A172 (cell line): ENCODE measurements around the gene LVRN. TPM values are rescaled to one million over a fixed set of nuclear protein-coding genes. Genes with fewer than 3 reads are reported as not detected.

Source experiments
- DNase-seq: peaks from one replicate; pipeline ENCODE4 v3.0.0-alpha.2; 2015; ENCODE audit warnings: low spot score
- total RNA-seq: library from RNA; depleted of rRNA; stranded (reverse); fragments of >200 nt; shearing (Covaris generic); gene quantifications from 2 replicates; pipeline ENCODE4 v1.2.3, GENCODE V29; 2014

The LVRN gene
- total RNA-seq, 1 experiment from 2014 or later = 0.09 TPM

DNA sequence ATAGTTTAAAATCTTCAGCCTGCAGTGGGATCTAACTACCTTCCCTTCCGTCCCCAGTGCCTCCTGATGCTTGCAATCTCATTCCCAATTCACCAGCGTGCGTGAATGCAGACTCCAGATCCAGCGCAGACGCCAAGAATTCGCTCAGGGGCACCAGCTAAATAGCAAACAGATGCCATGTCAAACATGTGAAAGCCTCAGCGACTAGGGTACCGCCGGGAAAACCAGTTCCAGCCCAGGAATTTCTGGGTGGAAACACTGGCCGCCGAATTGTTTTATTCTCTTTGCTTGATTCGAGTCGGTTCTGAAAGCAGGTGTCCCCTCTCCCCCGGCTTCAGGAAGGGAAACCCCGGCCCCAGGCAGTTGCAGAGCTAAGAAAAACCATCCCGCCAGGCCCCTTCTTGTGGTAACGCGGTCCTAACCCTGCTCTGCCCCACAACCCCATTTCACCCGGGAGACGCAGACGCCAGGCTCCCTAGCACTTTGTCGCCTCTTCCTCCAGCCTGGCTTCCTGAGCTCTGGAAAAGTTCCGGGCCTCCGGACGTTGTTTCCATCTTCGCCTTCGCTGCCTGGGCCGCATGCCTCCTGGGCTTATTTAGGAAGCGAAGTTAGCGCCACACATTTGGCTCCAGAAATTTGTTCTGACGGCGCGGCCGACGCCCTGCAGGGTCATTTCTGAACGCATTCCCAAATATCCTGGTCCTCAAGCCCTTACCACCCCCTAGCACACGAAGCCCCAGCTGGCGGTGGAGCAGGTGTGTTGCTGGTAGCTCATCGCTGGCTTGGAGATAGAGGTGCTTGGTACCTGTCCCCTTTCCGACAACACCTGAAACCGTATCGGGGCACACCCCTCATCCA is 665 bp upstream of the LVRN start:
- no peak for DNase-seq

DNA sequence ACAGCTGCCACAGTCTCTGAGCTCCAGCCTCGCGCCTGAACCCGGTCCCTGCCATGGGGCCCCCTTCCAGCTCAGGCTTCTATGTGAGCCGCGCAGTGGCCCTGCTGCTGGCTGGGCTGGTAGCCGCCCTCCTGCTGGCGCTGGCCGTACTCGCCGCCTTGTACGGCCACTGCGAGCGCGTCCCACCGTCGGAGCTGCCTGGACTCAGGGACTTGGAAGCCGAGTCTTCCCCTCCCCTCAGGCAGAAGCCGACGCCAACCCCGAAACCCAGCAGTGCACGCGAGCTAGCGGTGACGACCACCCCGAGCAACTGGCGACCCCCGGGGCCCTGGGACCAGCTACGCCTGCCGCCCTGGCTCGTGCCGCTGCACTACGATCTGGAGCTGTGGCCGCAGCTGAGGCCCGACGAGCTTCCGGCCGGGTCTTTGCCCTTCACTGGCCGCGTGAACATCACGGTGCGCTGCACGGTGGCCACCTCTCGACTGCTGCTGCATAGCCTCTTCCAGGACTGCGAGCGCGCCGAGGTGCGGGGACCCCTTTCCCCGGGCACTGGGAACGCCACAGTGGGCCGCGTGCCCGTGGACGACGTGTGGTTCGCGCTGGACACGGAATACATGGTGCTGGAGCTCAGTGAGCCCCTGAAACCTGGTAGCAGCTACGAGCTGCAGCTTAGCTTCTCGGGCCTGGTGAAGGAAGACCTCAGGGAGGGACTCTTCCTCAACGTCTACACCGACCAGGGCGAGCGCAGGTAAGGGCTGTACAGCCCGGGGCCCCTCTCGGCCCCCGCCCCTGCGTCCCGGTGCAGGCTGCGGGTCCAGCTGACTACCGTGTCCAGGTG is 509 bp downstream of the LVRN start:
- DNase-seq = no peak

DNA sequence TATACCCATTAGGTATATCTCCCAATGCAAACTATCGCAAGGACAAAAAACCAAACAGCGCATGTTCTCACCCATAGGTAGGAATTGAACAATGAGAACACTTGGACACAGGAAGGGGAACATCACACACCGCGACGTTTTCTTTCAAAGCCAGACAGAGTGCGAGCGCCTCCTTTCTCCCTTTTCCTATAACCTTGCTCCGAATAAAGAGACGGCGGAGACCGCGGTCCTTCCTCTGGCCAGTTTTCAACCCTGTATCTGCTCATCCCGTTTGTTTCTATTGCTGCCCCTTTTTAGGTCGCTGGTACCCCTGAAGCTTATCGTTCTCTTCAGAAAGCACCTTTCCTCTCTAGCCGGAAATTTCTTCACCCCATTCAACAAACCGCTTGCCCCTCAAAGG is 1.3 kb downstream of the LVRN start:
- no peak for DNase-seq

DNA sequence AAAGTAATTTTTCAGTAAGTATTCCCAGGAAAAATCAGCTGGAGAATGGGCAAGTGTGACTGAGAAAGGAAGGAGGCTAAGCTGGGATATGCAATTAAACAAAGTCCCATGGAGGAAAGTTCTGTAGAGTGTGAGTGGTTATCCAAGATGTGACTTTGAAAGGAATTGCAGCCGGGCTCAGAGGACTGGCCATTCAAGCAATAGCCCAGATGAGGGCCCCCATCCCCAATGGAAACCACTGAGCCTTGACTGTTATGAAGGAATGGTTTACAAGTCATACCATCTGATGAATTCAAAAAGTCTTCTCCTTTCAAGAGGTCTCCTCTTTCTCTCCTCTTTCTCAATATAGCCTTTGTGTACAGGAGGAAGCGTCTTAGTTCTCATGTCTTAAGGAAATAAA is 6.5 kb downstream of the LVRN start:
- DNase-seq = no peak

DNA sequence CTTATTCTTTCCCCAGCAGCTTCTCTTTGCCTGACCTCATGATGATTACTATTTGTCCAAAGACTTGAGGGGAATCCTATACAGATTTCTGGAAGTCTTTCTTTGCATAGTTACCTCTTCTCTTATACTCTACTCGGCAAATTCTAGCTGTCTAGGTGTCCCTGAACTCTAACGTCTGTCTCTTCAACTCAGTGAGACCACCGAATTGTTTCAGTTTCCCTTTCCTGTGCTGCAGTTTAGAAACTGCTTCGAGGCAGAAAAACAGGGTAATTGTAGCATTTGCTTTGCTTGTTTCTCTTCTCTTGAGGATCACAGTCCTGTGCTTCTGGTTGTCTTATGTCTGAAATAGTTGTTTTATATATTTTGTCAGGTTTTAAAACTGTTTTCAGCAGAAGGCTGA is 14.8 kb downstream of the LVRN start:
- no peak for DNase-seq

DNA sequence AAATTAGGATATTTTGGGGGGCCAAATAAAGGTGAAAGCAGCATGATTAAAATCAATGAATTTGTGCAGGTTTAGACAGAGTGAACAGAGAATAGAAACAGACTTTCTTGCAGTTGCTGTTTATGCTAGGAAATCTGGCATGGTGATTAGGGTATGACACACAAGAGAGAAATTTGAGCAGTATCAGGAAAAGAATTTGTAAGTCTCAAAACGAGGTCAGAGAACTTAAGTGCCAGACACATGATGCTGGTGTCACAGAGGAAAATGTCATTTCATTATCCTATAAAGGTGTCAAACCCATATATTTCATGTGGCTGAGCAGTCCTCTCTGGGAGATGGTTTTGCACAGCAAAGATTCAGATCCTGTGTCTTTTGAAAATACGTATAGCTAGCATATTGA is 15.7 kb downstream of the LVRN start:
- DNase-seq = peak; percentile 91

DNA sequence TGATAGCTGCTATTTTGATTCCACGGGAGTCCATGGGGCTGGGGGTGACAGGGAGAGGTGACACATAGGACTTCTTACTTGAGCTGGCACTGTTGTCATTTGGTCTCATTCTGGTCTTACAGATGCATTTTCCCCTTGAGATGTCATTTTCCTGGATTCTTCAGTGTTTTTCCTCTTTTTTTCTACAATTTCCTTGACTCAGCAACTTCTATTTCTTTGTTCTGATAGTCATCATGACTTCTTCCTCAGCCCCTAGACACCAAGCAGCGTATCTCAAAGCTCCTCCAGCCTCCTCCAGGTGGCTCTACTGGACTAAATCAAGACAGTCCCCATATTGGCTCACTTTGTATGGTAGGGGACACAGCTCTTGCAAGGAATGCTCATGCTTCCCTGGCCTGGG is 16.5 kb downstream of the LVRN start:
- no peak for DNase-seq

DNA sequence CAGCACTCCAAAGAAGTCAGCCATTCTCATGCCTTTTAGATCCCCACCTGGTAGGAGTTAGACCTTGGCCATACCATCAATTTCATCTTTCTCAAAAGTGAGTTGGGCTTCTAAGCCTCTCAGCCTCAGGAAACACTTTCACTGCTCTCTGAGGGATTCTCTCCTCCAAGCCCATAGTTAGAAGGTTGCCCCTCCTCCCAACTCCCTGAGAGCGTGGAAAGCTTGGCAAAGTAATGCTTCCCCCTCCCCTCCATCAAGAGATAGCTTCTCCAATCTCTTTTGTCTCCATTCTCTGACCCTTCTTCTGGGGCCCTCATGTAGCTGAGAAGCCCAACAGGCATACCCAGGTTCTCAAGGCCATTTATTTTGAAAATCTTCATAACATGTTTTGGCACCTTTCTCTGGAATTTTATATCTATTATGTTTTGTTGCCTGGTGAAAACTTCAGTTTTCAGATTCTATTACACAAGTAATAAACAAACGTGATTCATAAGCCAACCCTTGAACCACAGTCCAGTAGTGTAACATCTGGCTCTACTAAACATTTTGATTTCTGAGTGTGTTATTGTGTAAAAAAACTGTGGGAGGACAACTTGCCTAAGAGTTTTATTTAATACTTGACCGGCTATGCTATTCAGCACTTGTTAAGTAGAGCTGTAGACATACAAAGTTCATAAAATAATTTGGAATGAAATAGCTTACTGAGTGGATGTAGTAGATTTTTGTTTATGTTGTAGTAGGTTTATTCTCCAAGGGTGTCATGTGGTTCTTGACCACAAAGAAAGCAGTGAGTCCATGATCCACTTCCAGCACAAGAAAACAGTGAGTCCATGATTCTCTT is 17.1 kb downstream of the LVRN start:
- DNase-seq = no peak

DNA sequence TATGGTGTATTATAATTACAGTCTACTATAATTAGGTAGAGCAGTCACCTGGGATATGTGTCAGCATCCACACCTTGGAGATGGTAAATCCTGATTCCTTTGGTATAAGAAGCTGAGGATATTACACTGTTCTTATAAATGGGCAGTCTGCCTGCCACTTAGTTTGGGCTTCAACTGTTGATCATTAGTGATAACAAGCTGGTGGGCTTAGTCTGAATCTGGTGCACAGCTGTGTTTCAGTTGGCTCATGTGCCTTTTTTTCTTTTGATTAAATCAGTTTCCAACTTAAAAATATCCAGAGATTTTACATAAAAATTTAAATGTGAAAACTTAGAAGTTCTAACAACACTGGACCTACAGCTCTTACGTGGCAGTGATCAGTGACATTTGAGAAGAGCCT is 21.2 kb downstream of the LVRN start:
- no peak for DNase-seq

DNA sequence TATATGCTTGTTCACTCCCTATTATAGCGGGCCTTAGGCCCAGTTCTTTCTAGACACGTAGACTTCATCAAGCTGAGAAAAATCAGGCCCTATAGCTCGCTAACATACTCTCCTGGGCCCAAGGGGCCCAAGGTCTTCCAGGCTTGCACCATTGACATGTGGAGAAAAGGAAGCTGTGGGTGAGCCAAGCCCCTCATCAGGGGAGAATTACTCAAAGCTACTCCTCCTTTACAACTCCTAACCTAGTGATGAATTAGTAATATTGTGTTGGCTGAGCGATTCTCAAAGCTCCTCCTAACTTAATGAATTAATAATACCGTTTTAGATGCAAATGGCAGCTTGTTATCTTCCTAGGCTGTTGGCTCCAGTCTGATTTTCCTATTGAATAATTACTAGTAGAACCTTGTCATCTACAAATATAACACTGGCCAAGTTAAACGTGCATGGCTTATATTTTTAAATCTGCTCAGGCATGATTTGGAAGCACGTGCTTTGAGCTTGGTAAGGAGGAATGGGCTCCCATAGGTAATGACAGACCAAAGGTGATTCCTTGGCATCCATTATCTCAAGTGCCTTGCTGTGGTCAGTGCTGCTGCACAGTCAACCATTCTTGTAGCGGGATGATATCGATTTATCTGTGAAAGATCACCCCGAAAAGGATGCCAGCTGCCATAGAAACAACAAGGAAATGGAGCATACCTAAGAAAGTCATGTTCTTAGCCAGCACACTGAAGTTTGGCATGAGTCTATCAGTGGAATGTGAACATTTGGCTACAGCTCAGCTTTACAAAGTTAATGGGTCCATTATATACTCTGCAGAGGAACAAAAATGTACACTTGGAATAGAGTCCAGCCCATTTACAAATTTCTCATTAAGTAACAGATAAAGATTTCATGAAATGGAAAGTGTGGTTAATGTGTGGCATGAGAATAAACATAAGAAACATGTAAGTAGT is 23.8 kb downstream of the LVRN start:
- no peak for DNase-seq

DNA sequence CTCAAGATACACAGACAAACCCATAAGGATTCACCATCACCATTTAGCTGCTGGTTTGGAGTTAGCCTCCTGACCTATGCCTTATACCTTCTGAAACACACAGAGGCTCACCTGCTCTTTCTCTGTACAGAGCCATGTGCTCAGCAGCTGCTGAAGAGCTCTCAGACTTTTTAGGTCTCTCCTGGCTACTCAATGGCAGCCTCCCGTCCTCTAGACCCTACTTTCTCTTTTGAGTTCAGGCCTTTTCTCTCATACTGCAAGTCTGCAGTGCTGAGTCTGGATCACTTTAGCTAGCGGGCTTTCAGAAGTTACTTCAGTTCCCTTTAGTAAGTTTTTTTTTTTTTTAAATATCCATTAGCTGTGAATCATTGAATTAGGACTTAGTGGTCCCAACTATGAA is 25.7 kb downstream of the LVRN start:
- no peak for DNase-seq

DNA sequence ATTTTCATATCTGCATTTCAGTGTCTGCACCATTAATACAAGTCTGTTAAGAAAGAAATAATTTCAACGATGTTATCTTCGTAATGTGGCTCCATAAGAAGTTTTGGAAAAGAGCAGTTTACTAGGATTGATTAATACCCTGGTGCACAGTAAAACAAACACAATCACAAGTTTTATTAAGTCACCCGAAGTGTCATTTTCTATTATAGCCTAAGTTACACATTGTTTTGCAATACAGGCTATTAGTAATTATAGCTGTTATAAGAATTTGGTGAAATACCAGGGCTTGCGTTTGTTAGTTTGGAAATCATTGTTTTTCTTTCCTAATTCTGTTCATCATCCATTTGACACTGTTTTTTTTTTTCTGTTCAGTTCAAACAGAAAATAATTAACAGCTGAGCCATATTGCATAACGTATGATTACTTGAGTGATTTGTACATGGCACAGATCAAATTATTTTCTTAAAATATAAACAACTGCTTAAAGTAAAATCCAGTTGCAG is 30.6 kb downstream of the LVRN start:
- no peak for DNase-seq

DNA sequence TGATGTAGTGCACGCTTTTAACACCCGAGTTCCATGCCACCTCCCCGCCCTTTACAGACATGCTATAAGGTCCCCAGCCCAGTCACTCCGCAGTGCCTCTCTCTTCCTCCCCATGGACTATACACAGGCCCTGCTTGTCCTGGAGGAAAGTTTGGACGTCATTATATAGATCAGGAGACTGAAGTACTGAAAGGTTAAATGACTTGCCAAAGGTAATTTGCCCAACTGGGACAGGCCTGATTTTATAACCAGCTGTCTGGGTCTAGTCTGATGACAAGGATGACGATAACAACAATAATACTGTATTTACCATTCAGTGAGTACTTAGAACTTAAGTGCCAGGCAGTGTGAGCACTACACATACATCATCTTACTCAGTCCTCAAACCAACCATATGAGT is 33.1 kb downstream of the LVRN start:
- DNase-seq = no peak

DNA sequence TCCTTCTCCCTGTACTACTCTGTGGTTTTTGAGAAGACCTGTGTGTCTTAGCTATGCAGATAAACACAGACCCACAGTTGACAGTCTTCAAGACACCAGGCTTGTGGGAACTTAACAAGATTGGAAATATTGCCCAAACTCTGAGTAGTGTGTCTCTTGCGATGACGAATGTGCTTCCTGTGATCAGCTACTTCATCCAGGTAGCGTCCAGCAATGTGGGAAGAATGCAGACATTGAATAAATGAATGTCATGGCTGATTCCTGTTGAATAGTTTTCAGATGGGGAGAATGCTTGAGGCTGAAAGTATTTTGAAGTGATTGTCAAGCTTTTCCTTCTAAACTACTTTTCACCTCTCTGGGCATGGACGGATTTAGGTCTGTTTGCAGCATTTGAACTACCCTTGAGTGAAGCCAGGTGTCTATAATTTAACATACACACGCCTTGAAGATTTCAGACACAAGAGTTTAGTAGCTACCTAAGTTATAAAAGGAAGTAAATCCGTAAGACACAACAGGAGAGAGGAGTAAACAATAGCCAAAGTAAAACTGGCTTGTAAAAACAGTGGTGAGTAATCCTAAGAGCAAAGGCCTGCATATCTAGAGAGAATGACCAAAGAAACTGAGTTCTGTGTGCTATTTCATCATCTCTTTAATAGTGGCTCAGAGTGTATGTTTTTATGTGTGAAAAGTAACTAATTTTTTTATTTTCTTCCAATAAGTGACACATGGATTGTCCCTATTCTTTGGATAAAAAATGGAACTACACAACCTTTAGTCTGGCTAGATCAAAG is 40.0 kb downstream of the LVRN start:
- peak; percentile 23 for DNase-seq

DNA sequence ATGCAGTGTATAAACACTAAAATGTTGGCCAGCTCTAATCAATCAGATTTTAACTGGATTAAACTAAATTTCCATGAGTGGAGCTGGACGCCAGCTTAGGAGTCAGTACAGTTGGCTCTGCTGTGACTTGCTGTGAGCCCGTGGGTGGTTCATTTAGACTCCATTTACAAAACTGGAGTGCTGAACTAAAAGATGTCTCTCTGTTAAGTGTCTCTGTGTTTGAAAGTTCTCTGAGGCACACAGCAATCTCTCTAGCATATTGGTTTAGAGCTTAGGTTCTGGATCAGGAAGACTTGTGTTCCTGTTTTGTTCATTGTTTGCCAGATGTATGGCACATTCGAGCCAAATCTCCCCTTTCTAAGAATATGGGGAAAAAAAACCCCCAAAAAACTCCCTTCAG is 42.0 kb downstream of the LVRN start:
- no peak for DNase-seq

DNA sequence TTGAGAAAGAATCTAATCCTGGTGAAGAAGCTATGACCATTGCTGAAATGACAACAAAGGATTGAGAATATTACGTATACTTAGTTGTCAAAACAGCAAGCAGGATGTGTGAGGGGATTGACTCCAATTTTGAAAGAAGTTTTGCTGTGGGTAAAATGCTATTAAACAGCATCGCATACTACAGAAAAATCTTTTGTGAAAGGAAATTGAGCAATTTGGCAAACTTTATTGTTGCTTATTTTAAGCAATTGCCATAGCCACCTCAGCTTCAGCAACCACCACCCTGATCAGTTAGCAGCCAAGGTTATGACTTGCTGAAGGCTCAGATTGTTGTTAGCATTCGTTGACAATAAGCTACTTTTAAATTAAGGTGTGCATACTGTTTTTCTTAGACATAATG is 47.5 kb downstream of the LVRN start:
- DNase-seq = no peak

DNA sequence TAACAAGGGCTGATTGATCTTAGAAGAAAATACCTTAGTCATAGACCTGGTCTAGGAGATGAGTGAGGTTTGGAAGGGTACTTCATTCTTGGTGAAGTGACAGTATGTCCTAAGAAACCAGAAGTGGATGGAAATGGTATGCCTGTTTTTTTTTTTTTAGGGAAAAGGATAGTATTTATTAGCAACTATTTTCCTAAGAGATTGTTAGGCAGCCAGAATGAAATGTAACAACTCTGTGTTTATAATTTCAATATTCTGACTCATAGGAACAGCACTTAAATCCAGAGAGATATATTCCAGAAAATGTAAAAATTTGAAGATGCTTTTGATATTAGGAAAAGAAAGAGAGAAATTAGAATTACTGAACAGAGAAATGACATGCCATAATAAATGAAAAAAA is 48.8 kb downstream of the LVRN start:
- no peak for DNase-seq

DNA sequence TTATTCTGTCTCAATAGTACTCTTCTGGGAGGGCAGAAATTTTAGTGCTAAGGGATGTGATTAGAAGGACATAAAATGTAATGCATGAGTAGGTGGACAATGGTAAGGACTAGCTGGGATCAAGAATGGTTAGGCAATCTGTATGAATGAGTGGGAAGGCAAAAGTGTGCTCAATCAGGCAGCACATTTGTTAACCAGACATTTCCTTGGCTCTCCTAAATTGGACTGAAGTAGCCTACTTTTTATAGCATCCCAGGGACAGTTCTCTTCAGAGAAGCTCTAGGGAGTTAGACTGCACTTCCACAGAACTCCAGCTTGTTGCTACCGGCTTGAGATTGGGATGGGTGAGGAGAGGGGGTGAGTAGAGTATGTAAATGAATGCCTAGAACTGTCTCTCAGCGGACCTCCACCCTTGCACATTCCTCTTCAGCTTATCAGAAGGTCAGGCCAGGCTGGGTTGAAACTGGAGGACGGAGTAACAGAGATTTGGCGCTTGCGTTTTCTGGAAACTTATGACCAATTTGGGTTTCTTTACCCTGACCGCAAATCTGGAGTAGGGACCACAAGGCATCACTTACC is 51.0 kb downstream of the LVRN start:
- DNase-seq = no peak

DNA sequence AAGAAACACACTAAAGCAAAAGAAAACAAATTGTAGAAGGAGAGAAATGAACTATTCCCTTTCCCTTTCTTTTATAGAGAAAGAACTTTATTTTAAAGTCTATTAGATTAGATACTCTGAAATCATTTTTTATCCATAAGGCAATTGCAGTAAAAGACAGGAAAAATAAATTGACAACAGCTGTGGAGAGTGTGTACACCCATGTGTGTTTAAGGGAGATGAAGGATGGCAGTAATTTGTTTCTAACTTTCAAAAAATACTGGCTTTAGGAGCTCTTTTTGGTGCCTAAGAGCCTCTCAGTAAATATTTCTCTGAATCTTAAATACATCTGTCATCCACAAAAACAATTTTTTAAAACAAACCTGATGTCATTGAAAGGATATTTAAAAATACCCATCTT is 51.7 kb downstream of the LVRN start:
- no peak for DNase-seq

DNA sequence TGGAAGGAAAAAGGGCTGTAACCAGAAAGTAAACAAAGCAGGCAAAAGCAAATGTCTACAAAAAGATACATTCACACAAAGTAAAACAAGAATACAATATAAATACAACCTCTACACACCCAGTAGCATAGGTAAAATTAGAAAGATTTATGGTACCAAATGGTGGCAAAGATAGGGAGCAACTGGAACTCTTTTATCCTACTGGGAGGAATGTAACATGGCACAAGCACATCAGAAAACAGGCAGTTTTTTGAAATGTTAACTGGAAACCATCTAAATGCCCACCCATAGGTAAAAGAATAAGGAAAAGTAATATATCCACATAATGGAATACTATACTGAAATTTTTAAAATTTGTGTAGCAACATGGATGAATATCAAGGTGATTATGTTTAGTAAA is 61.3 kb downstream of the LVRN start:
- no peak for DNase-seq
